Hypothalamus (tissue), 51 donors: ENCODE measurements around the gene LCK.
A peak's percentile ranks its signal among the peaks of the same experiment; 100 is the strongest.
"Not testable (repeated sequence)": the region's sequence is repeated elsewhere in the genome, so short reads cannot be mapped to it uniquely, and the experiment has no call there.

Source experiments
- DNase-seq, 51 donors: peaks; one replicate each; lab custom pipeline; 2025; lab: John Stamatoyannopoulos, UW

Gene LCK

DNA sequence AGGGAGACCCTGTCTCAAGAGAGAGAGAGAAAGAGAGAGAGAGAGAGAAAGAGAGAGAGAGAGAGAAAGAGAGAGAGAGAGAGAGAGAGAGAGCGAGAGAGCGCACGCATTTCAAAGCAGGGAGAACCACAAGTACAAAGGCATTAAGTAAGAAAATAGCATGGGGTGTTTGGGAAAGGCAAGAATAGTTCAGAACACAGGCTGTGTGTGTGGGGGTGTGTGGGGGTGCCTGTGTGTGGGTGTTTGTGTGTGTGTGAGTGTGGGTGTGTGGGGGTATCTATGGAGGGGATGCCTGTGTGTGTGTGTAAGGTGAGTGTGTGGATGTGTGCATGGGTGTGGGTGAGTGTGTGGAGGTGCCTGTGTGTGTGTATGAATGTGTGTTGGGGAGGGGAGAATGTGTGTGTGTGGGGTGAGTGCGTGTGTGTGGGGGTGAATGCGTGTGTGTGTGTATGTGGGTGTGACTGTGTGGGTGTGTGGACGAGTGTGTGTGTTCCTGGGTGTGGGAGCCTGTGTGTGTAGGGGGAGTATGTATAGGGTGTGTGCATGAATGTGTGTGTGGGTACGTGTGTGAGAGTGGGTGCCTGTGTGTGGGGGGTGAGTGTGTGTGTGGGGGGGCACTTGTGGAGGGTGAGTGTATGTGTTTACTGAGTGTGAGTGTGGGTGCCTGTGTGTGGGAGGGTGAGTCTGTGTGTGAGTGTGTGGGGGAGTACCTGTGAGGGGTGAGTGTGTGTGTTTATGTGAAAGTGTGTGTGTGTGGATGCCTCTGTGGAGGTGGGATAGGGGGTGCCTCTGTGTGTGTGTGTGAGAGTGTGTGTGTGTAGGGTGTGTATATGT, 21.7 kb downstream of the LCK start:
- DNase-seq: no peak

DNA sequence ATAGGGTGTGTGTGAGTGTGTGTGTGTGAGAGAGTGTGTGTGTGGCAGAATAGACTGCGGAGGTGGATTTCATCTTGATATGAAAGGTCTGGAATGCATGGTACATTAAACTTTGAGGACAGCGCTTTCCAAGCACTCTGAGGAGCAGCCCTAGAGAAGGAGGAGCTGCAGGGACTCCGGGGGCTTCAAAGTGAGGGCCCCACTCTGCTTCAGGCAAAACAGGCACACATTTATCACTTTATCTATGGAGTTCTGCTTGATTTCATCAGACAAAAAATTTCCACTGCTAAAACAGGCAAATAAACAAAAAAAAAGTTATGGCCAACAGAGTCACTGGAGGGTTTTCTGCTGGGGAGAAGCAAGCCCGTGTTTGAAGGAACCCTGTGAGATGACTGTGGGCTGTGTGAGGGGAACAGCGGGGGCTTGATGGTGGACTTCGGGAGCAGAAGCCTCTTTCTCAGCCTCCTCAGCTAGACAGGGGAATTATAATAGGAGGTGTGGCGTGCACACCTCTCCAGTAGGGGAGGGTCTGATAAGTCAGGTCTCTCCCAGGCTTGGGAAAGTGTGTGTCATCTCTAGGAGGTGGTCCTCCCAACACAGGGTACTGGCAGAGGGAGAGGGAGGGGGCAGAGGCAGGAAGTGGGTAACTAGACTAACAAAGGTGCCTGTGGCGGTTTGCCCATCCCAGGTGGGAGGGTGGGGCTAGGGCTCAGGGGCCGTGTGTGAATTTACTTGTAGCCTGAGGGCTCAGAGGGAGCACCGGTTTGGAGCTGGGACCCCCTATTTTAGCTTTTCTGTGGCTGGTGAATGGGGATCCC, 22.5 kb downstream of the LCK start:
- no peak for DNase-seq

DNA sequence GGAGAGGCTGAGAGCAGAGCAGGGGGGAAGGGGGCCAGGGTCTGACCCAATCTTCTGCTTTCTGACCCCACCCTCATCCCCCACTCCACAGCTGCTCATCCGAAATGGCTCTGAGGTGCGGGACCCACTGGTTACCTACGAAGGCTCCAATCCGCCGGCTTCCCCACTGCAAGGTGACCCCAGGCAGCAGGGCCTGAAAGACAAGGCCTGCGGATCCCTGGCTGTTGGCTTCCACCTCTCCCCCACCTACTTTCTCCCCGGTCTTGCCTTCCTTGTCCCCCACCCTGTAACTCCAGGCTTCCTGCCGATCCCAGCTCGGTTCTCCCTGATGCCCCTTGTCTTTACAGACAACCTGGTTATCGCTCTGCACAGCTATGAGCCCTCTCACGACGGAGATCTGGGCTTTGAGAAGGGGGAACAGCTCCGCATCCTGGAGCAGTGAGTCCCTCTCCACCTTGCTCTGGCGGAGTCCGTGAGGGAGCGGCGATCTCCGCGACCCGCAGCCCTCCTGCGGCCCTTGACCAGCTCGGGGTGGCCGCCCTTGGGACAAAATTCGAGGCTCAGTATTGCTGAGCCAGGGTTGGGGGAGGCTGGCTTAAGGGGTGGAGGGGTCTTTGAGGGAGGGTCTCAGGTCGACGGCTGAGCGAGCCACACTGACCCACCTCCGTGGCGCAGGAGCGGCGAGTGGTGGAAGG, 23.7 kb downstream of the LCK start:
- DNase-seq: no peak

DNA sequence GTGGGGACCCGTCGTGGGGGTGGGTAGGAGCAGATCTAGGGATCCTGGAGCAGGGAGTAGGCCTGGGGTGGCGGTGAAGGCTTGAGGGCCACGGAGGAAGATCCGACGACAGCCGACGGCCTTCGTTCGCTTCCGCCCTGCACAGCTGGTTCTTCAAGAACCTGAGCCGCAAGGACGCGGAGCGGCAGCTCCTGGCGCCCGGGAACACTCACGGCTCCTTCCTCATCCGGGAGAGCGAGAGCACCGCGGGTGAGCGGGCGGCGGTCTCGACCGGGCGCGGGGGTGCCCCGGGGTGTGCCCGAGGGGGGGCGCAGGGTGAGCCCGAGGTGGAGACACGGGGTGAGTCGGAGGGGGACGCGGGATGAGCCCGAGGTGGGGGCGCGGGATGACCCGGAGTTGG, 24.4 kb downstream of the LCK start:
- no peak for DNase-seq

DNA sequence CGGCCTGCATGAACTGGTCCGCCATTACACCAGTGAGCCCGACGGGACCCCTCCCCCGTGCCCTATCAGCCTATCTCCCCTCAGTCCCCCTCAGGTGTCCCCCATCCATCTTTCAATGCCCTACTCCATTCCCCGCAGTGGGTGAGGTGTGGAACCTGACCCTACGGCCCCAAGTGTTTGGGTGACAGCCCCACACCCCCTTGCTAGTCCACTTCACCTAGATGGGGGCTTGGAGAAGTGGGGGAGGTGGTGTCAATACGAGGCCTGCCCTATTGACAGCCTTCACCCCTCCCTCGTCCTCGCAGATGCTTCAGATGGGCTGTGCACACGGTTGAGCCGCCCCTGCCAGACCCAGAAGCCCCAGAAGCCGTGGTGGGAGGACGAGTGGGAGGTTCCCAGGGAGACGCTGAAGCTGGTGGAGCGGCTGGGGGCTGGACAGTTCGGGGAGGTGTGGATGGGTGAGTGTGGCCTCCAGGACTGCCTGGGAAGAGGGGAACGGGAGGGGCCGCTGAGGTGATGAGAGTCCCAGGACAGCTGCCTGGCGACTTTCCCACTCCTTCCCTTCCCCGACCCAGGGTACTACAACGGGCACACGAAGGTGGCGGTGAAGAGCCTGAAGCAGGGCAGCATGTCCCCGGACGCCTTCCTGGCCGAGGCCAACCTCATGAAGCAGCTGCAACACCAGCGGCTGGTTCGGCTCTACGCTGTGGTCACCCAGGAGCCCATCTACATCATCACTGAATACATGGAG, 25.1 kb downstream of the LCK start:
- DNase-seq: no peak

DNA sequence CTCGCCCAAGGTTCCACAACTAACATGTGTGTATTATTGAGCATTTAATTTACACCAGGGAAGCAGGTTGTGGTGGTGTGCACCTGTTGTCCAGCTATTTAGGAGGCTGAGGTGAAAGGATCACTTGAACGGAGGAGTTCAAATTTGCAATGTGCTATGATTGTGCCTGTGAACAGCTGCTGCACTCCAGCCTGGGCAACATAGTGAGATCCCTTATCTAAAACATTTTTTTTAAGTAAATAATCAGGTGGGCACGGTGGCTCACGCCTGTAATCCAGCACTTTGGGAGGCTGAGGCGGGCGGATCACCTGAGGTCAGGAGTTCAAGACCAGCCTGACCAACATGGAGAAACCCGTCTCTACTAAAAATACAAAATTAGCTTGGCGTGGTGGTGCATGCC, 33.7 kb downstream of the LCK start:
- not testable (repeated sequence) for DNase-seq

DNA sequence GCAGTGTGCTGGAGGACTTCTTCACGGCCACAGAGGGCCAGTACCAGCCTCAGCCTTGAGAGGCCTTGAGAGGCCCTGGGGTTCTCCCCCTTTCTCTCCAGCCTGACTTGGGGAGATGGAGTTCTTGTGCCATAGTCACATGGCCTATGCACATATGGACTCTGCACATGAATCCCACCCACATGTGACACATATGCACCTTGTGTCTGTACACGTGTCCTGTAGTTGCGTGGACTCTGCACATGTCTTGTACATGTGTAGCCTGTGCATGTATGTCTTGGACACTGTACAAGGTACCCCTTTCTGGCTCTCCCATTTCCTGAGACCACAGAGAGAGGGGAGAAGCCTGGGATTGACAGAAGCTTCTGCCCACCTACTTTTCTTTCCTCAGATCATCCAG, 34.6 kb downstream of the LCK start:
- DNase-seq: no peak

DNA sequence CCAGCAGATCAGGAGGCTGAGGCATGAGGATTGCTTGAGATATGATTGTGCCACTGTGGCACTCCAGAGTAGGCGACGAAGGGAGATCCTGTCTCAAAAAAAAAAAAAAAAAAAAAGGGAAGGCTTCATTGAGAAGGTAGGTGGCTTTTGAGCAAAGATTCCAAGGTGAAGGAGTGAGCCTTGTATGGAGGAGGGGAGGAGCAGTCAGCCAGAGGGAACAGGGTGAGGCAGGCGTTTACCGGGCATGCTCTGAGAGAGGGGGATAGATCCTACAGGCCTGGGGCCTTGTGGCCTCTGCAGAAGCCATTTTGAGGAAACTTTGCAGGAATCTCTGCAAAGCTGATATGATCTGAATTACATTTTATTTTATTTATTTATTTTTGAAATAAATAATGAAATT, 35.7 kb downstream of the LCK start:
- DNase-seq: no peak

DNA sequence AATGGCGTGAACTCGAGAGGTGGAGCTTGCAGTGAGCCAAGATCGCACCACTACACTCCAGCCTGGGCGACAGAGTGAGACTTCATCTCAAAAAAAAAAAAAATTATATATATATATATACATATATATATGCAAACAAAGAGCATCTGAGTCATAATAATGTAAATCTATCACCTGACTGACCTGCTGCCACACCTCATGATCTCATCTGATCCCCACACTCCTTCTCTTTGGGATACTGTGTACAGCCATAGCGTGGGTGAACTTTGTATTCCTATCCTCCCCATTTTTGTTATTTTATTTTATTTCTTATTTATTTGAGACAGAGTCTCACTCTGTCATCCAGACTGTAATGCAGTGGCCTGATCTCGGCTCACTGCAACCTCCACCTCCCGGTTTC, 38.2 kb downstream of the LCK start:
- no peak for DNase-seq

DNA sequence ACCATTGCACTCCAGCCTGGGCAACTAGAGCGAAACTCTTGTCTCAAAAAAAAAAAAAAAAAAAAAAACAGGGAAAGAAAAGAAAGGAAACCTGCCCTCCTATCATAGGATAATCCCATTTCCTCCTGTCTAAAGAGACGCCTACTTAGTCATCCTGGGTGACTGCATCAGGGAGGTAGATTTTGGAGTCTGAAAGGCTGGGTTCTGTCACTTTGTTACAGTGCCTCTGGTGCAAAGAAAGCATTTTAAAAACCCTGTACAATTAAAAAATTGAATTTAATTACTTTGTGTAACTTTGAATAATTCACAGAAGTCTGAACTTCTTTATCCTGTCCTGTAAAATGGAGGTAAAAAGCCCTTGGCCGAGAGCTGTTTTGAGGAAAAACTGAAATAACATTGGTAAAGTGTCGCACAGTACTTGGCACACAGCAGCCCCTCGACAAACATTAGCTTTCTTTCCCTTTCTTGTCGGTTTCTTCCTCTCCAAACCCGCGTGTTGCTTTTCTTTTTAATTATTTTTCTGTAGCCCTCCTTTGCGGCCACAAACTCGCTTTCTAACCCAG, 40.2 kb downstream of the LCK start:
- DNase-seq: no peak

DNA sequence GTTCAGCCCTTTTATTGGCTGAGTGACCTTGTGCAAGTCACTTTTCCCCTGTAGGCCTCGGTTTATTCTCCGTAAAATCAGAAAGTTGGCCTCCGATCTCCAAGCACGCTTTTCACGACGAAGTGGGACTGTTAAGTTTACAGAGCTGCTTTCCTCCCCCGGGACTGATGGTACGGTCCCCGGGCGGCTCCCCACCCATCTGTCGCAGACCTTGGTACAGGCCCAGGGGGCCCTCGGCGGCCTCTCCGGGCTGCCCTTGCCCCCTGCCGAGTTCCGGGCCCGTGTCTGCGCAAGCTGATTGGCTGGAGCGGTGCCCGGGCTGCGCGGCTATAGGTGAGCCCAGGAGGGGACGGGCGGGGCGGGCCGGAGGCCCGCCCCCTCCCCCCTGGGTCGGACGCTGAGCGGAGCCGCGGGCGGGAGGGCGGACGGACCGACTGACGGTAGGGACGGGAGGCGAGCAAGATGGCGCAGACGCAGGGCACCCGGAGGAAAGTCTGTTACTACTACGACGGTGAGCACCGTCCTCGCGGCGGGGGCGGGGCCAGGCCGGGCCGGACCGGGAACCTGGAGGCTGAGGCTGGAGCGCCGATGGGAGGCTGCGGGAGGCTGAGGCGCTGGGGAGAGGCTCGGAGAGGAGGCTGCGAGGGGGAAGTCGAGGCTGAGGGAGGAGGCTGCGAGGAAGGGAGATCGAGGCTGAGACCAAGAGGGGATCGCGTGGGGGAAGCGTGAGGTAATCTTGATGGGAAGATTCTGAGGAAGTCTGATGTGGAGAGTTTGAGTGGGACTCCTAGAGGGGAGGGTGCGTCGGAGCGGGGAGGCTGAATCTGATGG, 40.9 kb downstream of the LCK start, which contains the start of gene HDAC1:
Gene HDAC1 (plus strand): TSS at position 376 of the 831 bp plus-strand sequence. CDS start 87 bp downstream, at position 463.
- peak; percentile 33 to 91 (median 82) for DNase-seq

DNA sequence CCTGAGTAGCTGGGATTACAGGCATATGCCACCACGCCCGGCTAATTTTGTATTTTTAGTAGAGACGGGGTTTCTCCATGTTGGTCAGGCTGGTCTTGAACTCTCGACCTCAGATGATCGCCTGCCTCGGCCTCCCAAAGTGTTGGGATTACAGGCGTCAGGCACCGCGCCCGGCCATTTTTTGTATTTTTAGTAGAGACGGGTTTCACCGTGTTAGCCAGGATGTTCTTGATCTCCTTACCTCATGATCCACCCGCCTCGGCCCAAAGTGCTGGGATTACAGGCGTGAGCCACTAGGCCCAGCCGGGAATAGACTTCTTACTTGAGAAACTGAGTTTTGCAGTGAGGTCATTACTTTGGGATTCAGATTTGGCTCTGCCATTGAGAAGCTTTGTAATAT, 47.1 kb downstream of the LCK start:
- DNase-seq: not testable (repeated sequence)

DNA sequence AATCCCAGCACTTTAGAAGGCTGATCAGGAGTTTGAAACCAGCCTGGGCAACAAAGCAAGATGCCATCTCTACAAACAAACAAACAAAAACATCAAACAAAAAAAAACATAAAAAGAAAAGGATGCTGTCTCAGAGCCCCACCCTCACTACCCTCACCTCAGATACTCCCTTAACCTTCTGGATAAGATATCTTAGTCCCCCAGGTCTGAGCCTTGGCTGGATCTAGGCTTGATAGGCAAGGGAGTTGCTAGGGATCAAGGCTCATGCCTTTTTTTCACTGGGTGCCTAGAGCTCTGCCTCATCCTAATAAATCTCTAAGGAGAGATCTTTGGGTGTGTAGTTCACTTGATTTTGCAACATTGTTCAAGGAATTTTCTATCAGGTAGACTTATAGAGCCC, 48.3 kb downstream of the LCK start:
- no peak for DNase-seq

DNA sequence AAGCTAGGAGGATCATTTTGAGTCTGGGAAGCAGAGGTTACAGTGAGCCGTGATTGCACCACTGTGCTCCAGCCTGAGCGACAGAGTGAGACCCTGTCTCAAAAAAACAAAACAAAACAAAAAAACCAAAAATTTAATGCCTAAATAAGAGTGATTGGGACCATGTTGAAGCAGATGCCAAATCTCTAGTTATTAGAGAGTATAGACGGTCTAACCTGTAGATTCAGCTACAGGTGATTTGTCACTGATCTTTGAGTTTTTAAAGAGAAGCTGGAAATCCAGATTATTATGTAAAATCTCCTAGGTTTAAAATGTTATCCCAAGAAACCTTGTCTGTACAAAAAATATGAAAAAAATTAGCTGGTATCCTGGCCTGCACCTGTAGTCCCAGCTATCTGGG, 52.3 kb downstream of the LCK start:
- DNase-seq: no peak

DNA sequence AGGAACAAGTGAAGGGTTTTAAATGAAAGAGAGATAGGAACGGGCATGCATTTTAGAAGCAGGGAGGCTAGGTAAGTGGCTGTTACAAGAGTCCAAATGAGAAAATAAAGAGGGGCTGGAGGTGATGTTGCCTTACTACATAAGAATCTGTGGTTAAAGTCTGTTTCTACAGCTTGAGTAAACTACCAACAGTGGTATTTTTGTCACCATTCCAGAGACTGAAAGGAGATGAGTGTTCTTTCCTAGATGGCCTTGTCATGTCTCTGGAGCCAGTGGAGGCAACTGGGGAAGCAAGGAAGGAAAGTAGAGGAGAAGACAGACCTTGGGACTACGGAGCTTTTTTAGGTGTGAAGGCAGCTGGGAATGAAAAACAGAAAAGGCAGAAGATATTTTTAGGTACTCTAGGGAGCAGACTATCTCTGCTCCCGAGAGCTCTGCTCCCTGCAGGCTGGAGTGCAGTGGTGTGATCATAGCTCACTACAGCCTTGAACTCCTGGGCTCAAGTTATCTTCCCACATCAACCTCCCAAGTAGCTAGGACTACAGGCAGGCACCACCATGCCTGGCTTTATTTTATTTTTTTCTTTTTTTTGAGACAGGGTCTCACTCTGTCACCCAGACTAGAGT, 53.0 kb downstream of the LCK start:
- DNase-seq: no peak

DNA sequence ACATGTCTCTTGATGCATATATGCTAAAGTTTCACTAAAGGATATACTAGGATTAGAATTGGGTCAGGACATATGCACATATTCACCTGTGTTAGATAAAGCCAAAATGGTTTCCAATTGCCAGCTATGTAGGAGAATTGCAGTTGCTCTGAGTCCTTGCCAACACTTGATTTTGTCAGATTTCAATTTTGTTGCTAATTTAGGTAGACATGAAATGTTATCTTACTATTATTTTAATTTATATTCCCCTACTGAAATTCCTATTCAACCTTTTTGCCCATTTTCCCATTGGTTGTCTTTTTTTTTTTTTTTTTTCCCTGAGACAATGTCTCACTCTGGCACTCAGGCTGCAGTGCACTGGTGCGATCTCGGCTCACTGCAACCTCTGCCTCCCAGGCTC, 54.2 kb downstream of the LCK start:
- no peak for DNase-seq

DNA sequence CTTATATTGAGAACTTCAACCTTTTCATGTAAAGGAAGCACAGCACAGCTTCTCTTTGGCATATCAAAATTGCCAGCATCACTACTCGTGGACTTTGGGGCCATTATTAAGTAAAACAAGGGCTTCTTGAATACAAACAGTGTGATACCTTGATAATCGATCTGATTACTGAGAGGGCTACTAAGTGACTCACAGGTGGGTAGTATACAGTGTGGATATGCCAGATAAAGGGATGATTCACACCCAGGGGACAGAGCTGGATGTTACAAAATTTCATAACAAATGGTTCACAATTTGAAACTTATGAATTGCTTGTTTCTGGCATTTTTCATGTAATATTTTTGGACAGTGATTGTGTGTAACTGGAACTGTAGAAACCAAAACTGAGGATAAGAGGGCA, 56.3 kb downstream of the LCK start:
- DNase-seq: no peak

DNA sequence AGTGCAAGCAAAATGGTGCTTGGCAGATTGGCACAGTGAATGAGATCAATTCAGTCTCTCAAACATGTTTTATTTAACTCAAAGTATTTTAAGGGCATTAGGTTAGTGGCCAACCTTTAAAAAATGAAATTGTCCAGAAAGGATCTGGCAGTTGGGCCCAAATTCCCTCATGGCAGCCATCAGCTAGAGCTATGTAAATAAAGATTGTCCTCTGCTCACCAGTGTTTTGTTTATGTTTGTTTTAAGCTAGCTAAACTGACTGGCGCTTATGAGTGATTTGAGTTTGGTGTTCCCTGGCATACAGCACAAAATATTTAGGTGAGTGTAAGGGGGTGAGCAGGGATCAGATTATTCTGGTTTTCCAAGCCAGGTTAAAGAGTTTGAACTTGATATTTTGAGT, 58.9 kb downstream of the LCK start:
- DNase-seq: no peak
